SK-N-SH (cell line): Measurements from ENCODE around the gene ESYT3. TPM values are rescaled to one million over a fixed set of nuclear protein-coding genes. Genes with fewer than 3 reads are reported as not detected.

Experiments used
- CTCF ChIA-PET: fragments of 300-600, 350-600 bp; formaldehyde crosslinking; extraction: SDS; loops from one replicate; lab custom pipeline; 2021; lab: Yijun Ruan, JAX
- POLR2A ChIA-PET: fragments of 350-600 bp; sonication (Branson Sonifier 250); formaldehyde crosslinking; extraction: SDS; loops from one replicate; lab custom pipeline; 2020; ENCODE audit warnings: antibody characterized with exemption, inconsistent platforms; lab: Yijun Ruan, JAX
- DNase-seq: peaks from one replicate; pipeline ENCODE4 v3.0.0; 2012
- H2AFZ ChIP-seq: fragments of 200-600 bp; sonication (generic); 2 replicates; pipeline ENCODE4 v1.8.1; 2016; ENCODE audit warnings: antibody characterized with exemption, mild to moderate bottlenecking, low read depth
- H3F3A ChIP-seq: fragments of 200-600 bp; sonication (generic); replicated peaks from 2 replicates; pipeline ENCODE3; 2016; ENCODE audit warnings: antibody characterized with exemption, mild to moderate bottlenecking; ENCODE audit not compliant: insufficient read depth
- H3K27ac ChIP-seq, 2 experiments: fragments of 200-500 bp in 1 of 2; fragments of 200-600 bp in 1 of 2; sonication (Bioruptor generic) in 1 of 2; sonication (generic), shearing (Covaris generic) in 1 of 2; 2 replicates each; pipeline versions ENCODE4 v1.5.1 to v1.6.1; 2014 to 2016; ENCODE audit warnings: low read depth in 2 of 2, inconsistent platforms in 1 of 2, low read length in 1 of 2, mild to moderate bottlenecking in 1 of 2, mixed read lengths in 1 of 2
- H3K27me3 ChIP-seq: fragments of 200-600 bp; sonication (generic), shearing (Covaris generic); 2 replicates; pipeline ENCODE4 v1.6.1; 2016; ENCODE audit warnings: mixed run types; ENCODE audit not compliant: insufficient read depth
- H3K36me3 ChIP-seq, 2 experiments: fragments of 200-500 bp in 1 of 2; fragments of 200-600 bp in 1 of 2; sonication (Bioruptor generic) in 1 of 2; sonication (generic) in 1 of 2; replicated peaks in 1 of 2; 2 replicates each; pipeline versions ENCODE3 to v1.5.1; 2014 to 2016; ENCODE audit warnings: low read length in 1 of 2, mild to moderate bottlenecking in 1 of 2; ENCODE audit not compliant: insufficient read depth in 2 of 2, control insufficient read depth in 1 of 2
- H3K4me1 ChIP-seq, 2 experiments: fragments of 200-500 bp in 1 of 2; fragments of 200-600 bp in 1 of 2; sonication (Bioruptor generic) in 1 of 2; sonication (generic), shearing (Covaris generic) in 1 of 2; 2 replicates each; pipeline versions ENCODE4 v1.5.1 to v1.6.1; 2014 to 2016; ENCODE audit warnings: low read depth in 1 of 2, low read length in 1 of 2, mixed run types in 1 of 2; ENCODE audit not compliant: insufficient read depth in 2 of 2, control insufficient read depth in 1 of 2
- H3K4me2 ChIP-seq: fragments of 200-600 bp; sonication (generic), shearing (Covaris generic); 2 replicates; pipeline ENCODE4 v1.6.1; 2017; ENCODE audit warnings: mixed run types
- H3K4me3 ChIP-seq, 2 experiments: fragments of 200-500 bp in 1 of 2; fragments of 200-600 bp in 1 of 2; sonication (Bioruptor generic) in 1 of 2; sonication (generic), shearing (Covaris generic) in 1 of 2; 2 replicates each; pipeline versions ENCODE4 v1.5.1 to v1.8.1; 2014 to 2016; ENCODE audit warnings: low read depth in 2 of 2, inconsistent platforms in 1 of 2, low read length in 1 of 2, mild to moderate bottlenecking in 1 of 2, mixed read lengths in 1 of 2, moderate library complexity in 1 of 2
- H3K79me2 ChIP-seq: fragments of 200-600 bp; sonication (generic); 2 replicates; pipeline ENCODE4 v1.8.1; 2017; ENCODE audit warnings: mild to moderate bottlenecking; ENCODE audit not compliant: insufficient read depth
- H3K9ac ChIP-seq: fragments of 200-600 bp; sonication (generic); 2 replicates; pipeline ENCODE4 v1.6.1; 2017; ENCODE audit warnings: mixed run types
- H3K9me2 ChIP-seq: fragments of 200-600 bp; sonication (generic); 2 replicates; pipeline ENCODE4 v1.6.1; 2017; ENCODE audit warnings: mixed run types
- H3K9me3 ChIP-seq: fragments of 200-600 bp; sonication (generic); 2 replicates; pipeline ENCODE4 v1.6.1; 2017; ENCODE audit warnings: mixed run types, mild to moderate bottlenecking, moderate library complexity
- H4K20me1 ChIP-seq: fragments of 200-600 bp; sonication (generic); 2 replicates; pipeline ENCODE4 v1.6.1; 2017; ENCODE audit warnings: mild to moderate bottlenecking, mixed run types; ENCODE audit not compliant: insufficient read depth
- EZH2phosphoT487 ChIP-seq: fragments of 200-600 bp; sonication (generic); IDR thresholded peaks from 2 replicates; pipeline ENCODE4 v1.6.1; 2017; ENCODE audit warnings: low read depth, mixed run types, mild to moderate bottlenecking, antibody characterized with exemption, moderate library complexity, borderline replicate concordance
- IRF3 ChIP-seq: fragments of 150-350 bp; IDR thresholded peaks from 2 replicates; pipeline ENCODE4 v1.6.1; 2016; ENCODE audit warnings: mild to moderate bottlenecking, low read depth, low read length
- JUND ChIP-seq: IDR thresholded peaks from 2 replicates; pipeline ENCODE4 v1.4.0; 2012
- MEF2A ChIP-seq: IDR thresholded peaks from 2 replicates; pipeline ENCODE4 v1.4.0; 2012; ENCODE audit warnings: low read depth, borderline replicate concordance
- NFIC ChIP-seq: IDR thresholded peaks from 2 replicates; pipeline ENCODE4 v1.4.0; 2012; ENCODE audit warnings: borderline replicate concordance
- POLR2AphosphoS5 ChIP-seq: IDR thresholded peaks from 2 replicates; pipeline ENCODE4 v1.6.1; 2012; ENCODE audit warnings: low read depth, low read length
- RCOR1 ChIP-seq: fragments of 150-350 bp; IDR thresholded peaks from 2 replicates; pipeline ENCODE4 v1.6.1; 2017; ENCODE audit warnings: antibody characterized with exemption, low read length
- SIN3A ChIP-seq: IDR thresholded peaks from 2 replicates; pipeline ENCODE4 v1.6.1; 2012; ENCODE audit warnings: low read depth, mild to moderate bottlenecking, low read length, moderate library complexity, borderline replicate concordance
- TAF1 ChIP-seq: IDR thresholded peaks from 2 replicates; pipeline ENCODE4 v1.6.1; 2012; ENCODE audit warnings: low read depth, mild to moderate bottlenecking, low read length, moderate library complexity, borderline replicate concordance
- TEAD4 ChIP-seq: IDR thresholded peaks from 2 replicates; pipeline ENCODE4 v1.4.0; 2012; ENCODE audit warnings: mild to moderate bottlenecking, borderline replicate concordance; ENCODE audit not compliant: insufficient read depth
- USF1 ChIP-seq: IDR thresholded peaks from 2 replicates; pipeline ENCODE4 v1.4.0; 2012; ENCODE audit warnings: low read depth, borderline replicate concordance
- YY1 ChIP-seq: IDR thresholded peaks from 2 replicates; pipeline ENCODE4 v1.4.0; 2012; ENCODE audit warnings: low read depth, mild to moderate bottlenecking
- WGBS: methylation state at CpG from one replicate; pipeline ENCODE4 v1.1.6; 2017; ENCODE audit warnings: low lambda C conversion rate; 5-methylcytosine and 5-hydroxymethylcytosine counted together
- polyA plus RNA-seq, 3 experiments: library from polyadenylated mRNA; depleted of rRNA; stranded (reverse); fragments of >200 nt; gene quantifications; 2 replicates each; pipeline ENCODE4 v1.2.3, GENCODE V29; 2012
- TF ChIP-seq, protein P1 (sequence below): IDR thresholded peaks from 2 replicates; pipeline ENCODE4 v1.6.1; 2012; ENCODE audit warnings: mild to moderate bottlenecking, low read depth, low read length, moderate library complexity
- TF ChIP-seq, protein P2 (sequence below): IDR thresholded peaks from 2 replicates; pipeline ENCODE4 v1.4.0; 2012; ENCODE audit warnings: low read depth, borderline replicate concordance
- TF ChIP-seq, protein P3 (sequence below): IDR thresholded peaks from 2 replicates; pipeline ENCODE4; 2012

Gene ESYT3
- polyA plus RNA-seq, 1 of the 3 experiments (the other 2 are of a cell fraction), result 0.33 TPM

DNA sequence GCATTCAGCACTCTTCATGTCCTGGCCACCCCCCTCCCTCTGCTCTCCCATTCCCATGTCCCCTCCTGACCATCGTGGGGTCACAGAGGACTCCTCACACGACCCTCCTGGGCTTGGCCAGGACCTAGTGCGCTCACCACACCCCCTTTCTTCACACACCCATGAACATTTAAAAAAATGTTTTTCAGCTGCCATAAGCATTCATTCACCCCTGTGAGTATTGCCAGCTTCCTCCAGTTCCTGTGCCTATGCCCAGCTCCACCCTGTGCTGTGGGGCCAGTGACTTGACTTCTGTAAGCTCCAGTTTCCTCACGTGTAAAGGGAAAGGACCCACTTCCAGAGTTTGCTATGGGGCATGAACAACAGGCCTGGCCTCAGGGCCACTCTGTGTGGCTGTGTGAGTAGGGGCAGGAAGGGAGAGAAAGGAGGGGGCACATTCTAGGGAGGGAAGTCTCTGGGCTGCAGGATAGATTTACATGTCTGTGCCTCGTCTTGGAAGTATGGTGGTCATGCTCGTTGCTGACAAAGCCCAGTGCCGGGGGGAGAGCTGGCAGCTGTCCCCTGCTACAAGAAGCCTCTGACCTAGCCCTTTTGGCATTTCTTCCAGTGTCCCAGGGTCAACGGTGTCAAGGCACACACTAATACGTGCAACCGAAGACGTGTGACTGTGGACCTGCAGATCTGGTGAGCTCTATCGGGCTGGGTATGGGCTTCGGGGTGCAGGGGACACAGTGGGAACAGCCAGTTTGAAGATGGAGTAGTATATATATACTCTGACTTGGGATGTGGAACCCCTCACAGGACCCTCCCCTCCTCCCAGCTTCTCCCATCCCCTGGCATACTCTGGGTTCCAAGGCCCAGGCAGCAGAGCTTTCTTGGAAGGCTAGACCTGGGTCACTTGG is 22.8 kb downstream of the ESYT3 start:
- Histone ChIP-seq H3K4me2 (no peak overlapping the region), H3K9ac (no peak overlapping the region), H3K4me1 (no peaks in the 10 kb centered on the region), H3K36me3 (no peaks in the 10 kb centered on the region), H4K20me1 (no peaks in the 10 kb centered on the region), H3K4me3 (no peak overlapping the region), H3K27ac (no peak overlapping the region), H3K9me3 (no peaks in the 10 kb centered on the region), H3F3A (no peaks in the 10 kb centered on the region), H3K27me3 (no peaks in the 10 kb centered on the region), H3K9me2 (no peaks in the 10 kb centered on the region), H2AFZ (no peak overlapping the region), H3K79me2 (no peaks in the 10 kb centered on the region)
- no peak for TF ChIP-seq TEAD4
- WGBS, result 78% methylated on average over 13 of the region's 13 CpGs
- DNase-seq, result no peak
- ChIA-PET POLR2A (interaction anchor here (0.7 kb wide), 1 partner anchor 1402 kb away, joined by 3 read pairs; no protein-coding TSS in a partner anchor), CTCF (interaction anchor here (1.3 to 2.5 kb wide), 3 partner anchors 12 to 466 kb away, joined by 3 to 8 read pairs (median 3); no protein-coding TSS in a partner anchor)

DNA sequence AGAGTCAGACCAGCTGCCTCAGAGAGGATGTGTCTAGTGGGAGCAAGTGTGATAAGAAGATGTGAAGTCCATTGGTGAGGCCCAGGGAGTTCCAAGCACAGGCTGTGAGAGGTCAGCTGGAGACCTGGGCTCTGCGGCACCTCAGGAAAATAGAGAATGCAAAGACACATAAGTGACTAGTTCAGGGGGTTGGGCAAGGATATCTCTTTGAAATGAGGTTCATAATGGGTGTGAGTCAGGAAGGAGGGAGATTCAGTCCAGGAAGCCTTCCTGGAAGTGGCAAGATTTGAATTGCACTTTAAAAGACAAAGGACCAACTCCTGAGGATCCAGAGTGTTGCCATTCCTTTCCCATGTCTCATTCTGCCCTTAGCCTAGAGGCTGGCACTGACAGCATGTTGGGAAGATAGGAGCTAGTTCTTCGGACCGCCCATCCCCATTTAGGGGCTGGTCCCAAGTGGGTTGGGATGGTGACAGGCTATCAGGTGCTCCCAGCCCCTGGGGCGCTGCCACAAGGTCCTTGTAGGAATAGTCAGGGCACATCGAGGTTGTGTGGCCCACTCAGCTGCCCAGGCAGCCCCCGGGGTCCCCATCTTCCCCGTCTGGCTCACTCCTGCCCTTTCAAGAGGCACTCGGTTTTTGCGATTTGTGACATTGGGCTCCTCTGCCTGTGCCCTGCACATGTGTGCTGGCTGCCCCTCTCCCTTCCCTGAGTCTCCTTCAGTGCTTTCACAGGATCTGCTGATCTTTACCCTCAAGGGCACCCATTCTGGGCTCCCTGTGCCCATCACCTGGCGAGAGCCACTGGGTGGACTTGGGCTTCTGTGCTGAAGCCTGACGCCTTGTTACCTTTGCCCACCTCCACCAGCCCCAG is 23.7 kb downstream of the ESYT3 start:
- Histone ChIP-seq H3K4me2 (no peak overlapping the region), H4K20me1 (no peaks in the 10 kb centered on the region), H3K9me2 (no peaks in the 10 kb centered on the region), H3K4me3 (no peak overlapping the region), H3K27me3 (no peaks in the 10 kb centered on the region), H3K79me2 (no peaks in the 10 kb centered on the region), H3K9ac (no peak overlapping the region), H2AFZ (no peak overlapping the region), H3F3A (no peaks in the 10 kb centered on the region), H3K9me3 (no peaks in the 10 kb centered on the region), H3K27ac (no peak overlapping the region), H3K4me1 (no peaks in the 10 kb centered on the region), H3K36me3 (no peaks in the 10 kb centered on the region)
- WGBS, result 77% methylated on average over 9 of the region's 11 CpGs
- POLR2A ChIA-PET, result no interaction called here
- CTCF ChIA-PET, result interaction anchor here (0.7 to 2.9 kb wide), 4 partner anchors 21 to 471 kb away, joined by 3 to 8 read pairs (median 6); no protein-coding TSS in a partner anchor
- no peak for DNase-seq
- TF ChIP-seq USF1, result no peak
- TF ChIP-seq, protein P1, sequence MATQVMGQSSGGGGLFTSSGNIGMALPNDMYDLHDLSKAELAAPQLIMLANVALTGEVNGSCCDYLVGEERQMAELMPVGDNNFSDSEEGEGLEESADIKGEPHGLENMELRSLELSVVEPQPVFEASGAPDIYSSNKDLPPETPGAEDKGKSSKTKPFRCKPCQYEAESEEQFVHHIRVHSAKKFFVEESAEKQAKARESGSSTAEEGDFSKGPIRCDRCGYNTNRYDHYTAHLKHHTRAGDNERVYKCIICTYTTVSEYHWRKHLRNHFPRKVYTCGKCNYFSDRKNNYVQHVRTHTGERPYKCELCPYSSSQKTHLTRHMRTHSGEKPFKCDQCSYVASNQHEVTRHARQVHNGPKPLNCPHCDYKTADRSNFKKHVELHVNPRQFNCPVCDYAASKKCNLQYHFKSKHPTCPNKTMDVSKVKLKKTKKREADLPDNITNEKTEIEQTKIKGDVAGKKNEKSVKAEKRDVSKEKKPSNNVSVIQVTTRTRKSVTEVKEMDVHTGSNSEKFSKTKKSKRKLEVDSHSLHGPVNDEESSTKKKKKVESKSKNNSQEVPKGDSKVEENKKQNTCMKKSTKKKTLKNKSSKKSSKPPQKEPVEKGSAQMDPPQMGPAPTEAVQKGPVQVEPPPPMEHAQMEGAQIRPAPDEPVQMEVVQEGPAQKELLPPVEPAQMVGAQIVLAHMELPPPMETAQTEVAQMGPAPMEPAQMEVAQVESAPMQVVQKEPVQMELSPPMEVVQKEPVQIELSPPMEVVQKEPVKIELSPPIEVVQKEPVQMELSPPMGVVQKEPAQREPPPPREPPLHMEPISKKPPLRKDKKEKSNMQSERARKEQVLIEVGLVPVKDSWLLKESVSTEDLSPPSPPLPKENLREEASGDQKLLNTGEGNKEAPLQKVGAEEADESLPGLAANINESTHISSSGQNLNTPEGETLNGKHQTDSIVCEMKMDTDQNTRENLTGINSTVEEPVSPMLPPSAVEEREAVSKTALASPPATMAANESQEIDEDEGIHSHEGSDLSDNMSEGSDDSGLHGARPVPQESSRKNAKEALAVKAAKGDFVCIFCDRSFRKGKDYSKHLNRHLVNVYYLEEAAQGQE, result no peak
- no peak for TF ChIP-seq SIN3A
- TF ChIP-seq, protein P2, sequence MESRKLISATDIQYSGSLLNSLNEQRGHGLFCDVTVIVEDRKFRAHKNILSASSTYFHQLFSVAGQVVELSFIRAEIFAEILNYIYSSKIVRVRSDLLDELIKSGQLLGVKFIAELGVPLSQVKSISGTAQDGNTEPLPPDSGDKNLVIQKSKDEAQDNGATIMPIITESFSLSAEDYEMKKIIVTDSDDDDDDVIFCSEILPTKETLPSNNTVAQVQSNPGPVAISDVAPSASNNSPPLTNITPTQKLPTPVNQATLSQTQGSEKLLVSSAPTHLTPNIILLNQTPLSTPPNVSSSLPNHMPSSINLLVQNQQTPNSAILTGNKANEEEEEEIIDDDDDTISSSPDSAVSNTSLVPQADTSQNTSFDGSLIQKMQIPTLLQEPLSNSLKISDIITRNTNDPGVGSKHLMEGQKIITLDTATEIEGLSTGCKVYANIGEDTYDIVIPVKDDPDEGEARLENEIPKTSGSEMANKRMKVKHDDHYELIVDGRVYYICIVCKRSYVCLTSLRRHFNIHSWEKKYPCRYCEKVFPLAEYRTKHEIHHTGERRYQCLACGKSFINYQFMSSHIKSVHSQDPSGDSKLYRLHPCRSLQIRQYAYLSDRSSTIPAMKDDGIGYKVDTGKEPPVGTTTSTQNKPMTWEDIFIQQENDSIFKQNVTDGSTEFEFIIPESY, result no peak
- no peak for TF ChIP-seq MEF2A
- TF ChIP-seq JUND, result no peak
- TF ChIP-seq TAF1, result no peak
- TF ChIP-seq IRF3, result no peak
- TF ChIP-seq, protein P3, sequence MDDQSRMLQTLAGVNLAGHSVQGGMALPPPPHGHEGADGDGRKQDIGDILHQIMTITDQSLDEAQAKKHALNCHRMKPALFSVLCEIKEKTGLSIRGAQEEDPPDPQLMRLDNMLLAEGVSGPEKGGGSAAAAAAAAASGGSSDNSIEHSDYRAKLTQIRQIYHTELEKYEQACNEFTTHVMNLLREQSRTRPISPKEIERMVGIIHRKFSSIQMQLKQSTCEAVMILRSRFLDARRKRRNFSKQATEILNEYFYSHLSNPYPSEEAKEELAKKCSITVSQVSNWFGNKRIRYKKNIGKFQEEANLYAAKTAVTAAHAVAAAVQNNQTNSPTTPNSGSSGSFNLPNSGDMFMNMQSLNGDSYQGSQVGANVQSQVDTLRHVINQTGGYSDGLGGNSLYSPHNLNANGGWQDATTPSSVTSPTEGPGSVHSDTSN, result no peak
- no peak for TF ChIP-seq EZH2phosphoT487
- TF ChIP-seq NFIC, result no peak
- no peak for TF ChIP-seq RCOR1
- no peak for TF ChIP-seq POLR2AphosphoS5
- no peak for TF ChIP-seq YY1
